T-helper 1 cell (primary cell): ENCODE measurements around the gene HIP1R.

Experiments used
- DNase-seq, 5 donors: peaks; one replicate each; pipeline ENCODE4 v3.0.0-alpha.2; 2012 to 2020

Gene HIP1R

DNA sequence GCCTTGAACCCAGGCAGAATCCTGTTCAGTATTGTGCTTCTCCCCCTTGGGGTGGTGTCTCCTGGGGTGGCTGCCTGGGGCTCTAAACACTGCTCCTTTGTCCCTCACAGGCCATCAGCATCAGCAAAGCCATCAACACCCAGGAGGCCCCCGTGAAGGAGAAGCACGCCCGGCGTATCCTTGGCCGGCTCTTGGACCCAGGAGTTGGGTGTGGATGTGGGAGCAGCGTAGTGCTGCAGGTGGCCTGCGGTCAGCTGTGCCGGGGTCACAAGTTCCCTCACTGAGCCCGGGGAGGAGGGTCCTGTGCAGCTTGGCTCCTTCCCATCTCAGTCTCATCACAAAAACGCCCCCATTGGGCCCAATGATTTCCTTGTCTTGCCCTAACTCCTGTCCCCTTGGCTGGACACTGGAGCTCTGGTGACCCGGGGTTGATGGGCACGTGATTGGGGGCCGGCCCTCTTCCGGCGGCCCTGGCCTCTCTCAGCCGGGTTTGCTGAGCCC is 12.7 kb downstream of the HIP1R start:
- DNase-seq: no peak

- no peak for DNase-seq
These were observed 13.5 kb downstream of the HIP1R start for GRCh38 chr12:122848471-122849351.

GRCh38 chr12:122849352-122850047 is 14.2 kb downstream of the HIP1R start:
- DNase-seq: no peak

- DNase-seq: no peak
These were observed 14.8 kb downstream of the HIP1R start for GRCh38 chr12:122850048-122850445.

DNA sequence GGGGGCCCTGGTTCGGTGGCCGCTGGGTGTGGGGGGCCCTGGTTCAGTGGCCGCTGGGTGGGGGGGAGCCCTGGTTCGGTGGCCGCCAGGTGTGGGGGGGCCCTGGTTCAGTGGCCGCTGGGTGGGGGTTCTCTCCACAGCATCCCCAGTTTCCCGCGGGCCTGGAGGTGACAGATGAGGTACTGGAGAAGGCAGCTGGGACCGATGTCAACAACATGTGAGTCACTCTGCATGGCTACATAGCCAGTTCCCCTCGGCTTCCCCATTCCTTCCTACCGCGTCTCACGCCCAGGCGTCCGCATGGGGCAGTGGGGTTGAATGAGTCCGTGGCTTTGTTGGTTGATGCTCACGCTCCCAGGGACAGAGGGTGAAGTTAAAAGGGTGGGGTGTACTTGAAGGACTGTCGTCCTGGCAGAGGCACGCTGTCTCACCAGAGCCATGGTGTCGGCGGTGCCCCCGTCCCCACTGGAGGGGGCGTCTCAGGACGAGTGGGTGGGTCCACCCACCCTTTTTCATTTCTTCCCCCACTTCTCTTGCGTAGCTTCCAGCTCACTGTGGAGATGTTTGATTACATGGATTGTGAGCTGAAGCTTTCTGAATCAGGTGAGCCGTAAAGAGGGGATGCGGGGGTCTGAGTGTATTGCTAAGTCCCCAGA is 15.6 kb downstream of the HIP1R start:
- no peak for DNase-seq

- no peak for DNase-seq
These were observed 16.6 kb downstream of the HIP1R start for GRCh38 chr12:122851820-122852219.

DNA sequence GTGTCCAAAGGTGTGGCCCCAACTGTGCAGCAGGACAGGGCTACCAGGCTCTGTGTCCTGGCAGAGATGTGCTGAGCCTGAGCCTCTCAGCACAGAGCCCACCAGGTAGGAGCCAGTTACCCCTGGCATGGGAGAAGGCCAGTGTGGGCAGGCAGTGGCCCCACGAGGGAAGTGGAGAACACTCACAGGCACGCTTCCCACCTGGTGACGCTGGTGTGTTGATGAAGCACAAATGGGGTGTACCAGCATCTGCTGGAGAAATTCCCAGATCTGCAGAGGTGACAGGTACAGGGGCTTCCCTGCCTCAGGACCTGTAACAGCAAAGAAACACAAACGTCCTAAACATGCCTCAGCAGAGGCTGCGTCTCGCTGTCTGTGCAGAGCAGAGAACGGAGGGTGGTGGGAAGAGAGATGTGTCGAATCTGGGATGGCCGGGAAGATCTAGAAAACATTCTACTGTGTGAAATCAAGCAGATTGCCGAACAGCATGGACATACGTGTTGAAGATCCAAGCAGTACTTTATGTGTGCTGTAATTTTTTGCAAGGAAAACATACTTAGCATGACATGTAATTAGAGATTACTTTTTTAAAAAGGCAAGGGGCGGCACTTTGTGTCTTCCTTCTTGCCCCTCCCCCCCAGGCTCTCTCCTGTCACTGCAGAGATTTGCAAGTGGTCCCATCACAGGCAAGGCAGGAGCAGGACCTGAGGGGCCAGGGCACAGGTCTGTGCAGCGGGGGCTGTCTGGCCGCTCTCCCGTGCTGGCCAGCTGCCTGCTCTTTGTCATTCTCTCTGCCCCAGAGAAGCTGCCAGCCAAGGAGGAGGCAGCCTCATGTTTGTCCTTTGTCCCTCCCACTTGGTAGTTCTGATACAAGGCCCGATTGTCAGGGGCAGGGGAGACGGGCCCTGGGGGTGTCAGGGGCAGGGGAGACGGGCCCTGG is 17.3 kb downstream of the HIP1R start:
- no peak for DNase-seq

DNA sequence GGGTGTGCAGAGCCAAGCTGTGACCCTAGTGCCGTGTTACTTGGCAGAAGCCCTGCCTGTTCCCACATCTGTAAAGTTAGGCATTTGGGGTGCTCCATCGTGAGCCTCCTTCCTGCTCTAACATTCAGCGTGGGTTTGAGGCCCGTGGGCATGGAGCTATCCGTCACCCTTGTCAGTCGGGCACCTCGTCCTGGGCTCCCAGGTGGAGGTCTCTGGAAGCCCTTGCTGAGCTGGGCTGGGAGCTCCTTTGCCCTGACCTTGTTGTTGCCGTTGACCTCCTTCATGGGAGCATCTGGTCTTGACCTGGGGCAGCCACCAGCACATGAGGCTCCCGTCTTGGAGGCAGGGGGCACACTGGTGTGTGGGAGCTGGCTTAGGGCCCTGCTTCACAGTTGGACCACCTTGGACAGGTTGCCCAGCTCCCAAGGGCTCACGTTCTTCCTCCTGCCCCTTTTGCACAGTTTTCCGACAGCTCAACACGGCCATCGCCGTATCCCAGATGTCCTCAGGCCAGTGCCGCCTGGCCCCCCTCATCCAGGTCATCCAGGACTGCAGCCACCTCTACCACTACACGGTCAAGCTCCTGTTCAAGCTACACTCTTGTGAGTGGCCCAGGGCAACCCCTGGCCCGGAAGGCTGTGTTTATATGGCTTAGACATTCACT is 18.5 kb downstream of the HIP1R start:
- no peak for DNase-seq

DNA sequence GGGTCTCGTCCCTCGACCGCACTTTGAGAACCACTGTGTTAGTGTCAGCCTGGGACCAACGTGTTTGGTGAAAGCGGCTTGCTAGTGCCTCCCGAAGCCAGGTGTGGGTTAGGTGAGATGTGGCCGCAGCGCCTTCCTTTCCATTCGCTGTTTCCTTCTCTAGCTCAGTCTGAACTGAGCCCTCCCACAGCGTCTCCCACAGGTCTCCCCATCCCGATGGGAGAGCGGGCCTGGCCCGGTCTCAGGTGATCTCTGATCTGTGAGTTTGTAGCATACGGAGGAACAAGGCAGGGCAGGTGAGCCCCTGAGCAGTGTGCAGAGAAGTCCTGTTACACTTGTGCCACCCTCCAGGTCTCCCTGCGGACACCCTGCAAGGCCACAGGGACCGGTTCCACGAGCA is 19.3 kb downstream of the HIP1R start:
- DNase-seq: no peak

DNA sequence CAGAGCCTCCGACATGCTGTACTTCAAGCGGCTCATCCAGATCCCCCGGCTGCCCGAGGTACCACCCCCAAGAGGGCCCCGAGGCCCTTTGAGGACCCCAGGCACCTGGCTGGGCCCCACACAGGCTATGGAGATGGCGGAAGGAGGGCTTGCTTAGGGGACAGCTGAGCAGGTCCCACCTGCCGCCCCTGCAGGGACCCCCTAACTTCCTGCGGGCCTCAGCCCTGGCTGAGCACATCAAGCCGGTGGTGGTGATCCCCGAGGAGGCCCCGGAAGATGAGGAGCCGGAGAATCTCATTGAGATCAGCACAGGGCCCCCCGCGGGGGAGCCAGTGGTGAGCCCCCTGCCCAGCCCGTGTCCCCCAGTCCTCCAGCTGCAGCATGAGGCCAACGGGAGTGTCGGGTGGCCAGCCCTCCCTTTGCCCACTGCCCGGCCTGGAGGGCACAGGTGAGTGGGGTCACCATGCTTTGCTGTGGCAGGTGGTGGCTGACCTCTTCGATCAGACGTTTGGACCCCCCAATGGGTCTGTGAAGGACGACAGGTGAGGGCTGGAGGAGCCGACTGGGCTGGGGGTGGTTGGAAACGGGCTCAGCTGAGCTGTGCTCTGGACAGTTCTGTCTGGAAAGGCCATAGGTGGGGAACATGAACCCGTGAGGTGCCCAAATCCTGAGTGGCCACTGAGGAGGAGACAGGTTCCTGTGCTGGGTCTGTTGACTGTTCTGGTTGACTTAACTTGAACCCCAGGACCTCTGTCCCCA is 20.0 kb downstream of the HIP1R start:
- no peak for DNase-seq

DNA sequence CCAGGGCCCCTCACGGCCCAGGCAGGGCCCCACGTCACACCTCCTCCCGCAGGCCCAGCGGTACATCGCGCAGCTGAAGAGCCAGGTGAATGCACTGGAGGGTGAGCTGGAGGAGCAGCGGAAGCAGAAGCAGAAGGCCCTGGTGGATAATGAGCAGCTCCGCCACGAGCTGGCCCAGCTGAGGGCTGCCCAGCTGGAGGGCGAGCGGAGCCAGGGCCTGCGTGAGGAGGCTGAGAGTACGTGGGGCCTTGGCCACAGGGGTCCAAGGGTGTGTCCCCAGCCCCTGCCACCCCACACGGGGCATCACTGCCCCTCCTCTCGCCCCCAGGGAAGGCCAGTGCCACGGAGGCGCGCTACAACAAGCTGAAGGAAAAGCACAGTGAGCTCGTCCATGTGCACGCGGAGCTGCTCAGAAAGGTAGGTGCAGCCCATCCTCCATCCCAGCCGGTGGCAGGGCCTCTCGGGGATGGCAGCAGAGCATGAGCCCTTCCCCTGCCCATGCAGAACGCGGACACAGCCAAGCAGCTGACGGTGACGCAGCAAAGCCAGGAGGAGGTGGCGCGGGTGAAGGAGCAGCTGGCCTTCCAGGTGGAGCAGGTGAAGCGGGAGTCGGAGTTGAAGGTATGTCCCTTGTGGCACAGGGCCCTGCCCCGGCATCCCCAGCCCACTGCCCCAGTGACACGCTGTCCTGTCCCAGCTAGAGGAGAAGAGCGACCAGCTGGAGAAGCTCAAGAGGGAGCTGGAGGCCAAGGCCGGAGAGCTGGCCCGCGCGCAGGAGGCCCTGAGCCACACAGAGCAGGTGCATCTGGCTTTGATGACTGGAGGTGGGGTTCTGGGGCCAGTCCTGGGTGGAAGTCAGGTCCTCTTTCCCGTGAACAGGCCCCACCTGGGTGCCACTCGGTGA is 20.9 kb downstream of the HIP1R start:
- DNase-seq: no peak

DNA sequence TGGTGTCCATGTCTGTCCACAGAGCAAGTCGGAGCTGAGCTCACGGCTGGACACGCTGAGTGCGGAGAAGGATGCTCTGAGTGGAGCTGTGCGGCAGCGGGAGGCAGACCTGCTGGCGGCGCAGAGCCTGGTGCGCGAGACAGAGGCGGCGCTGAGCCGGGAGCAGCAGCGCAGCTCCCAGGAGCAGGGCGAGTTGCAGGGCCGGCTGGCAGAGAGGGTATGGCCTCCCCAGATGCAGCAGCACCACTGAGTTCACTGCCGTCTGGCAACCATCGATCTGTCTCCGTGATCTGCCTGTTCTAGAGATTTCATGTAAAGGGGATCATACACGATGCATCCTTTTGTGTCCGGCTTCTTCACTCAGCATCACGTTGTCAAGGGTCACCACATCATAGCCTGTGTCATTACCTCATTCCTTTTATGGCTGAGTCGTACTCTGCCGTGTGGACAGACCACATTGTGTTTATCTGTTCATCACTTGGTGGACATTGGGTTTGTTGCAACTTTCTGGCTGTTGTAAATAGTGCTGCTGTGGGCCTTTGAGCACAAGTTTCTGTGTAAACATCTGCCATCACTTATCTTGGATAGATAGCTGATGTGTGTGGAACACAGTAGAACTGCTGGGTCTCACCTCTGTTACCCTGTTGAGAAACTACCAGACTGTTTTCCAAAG is 21.9 kb downstream of the HIP1R start:
- no peak for DNase-seq

DNA sequence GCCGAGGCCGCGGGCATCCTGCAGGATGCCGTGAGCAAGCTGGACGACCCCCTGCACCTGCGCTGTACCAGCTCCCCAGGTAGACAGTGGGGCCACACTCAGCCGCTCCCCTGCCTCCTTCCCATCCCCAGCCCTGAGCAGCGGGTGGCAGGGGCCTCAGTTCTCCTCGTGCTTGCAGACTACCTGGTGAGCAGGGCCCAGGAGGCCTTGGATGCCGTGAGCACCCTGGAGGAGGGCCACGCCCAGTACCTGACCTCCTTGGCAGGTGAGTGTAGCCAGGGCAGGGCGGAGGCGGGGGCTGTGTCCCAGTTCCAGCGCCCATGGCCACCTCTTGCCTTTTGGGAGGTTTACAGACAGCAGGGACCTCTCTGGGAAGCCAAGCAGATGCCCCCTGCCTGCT is 22.9 kb downstream of the HIP1R start:
- no peak for DNase-seq

DNA sequence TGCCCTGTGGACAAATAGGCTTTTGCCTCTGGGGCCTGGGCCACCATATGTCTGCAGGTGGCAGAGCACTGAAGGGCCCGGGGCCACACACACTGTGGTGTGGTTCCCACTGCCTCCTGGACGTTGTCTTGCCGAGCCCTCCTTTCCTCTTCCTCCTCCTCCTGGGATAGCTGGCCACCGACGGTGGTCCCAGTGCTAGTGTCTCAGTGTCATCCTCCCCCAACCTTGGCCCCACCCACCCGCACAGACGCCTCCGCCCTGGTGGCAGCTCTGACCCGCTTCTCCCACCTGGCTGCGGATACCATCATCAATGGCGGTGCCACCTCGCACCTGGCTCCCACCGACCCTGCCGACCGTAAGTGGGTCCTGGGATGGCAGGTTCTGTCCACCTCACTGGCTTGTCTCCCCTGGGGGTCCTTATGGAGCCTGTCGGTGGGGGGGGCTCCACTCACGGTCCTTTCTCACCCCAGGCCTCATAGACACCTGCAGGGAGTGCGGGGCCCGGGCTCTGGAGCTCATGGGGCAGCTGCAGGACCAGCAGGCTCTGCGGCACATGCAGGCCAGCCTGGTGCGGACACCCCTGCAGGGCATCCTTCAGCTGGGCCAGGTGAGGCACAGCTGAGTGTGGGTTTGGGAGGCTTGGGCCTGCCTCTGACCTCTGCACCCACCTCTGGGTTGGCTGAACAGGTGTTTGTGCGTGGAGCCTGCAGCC is 23.5 kb downstream of the HIP1R start:
- no peak for DNase-seq

DNA sequence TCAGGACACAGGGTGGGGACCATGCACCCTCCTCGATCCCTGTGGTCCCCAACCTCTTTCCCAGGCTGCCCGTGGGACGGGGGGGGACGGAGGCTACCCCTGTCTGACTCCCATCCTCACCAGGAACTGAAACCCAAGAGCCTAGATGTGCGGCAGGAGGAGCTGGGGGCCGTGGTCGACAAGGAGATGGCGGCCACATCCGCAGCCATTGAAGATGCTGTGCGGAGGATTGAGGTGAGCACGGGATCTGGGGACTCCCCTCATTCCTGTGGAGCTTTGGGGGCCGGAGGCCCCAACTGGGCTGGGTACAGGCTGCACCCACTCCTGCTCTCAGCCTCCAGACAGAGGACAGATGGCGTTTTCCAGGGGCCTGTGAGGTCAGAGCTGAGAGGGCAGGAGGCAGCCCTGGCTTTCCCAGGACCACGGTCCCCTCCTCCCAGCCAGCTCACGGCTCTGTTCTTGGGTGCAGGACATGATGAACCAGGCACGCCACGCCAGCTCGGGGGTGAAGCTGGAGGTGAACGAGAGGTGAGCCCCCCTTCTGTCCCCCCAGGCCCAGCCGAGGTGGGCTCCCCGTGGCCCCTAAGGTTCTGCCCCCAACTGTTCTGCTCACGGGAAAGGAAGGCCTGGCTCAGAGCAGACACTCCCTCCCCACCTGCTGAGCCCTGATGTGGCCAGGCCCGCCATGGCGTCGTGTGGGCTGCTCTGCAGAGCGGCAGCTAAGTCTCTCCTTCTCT is 24.2 kb downstream of the HIP1R start:
- no peak for DNase-seq

DNA sequence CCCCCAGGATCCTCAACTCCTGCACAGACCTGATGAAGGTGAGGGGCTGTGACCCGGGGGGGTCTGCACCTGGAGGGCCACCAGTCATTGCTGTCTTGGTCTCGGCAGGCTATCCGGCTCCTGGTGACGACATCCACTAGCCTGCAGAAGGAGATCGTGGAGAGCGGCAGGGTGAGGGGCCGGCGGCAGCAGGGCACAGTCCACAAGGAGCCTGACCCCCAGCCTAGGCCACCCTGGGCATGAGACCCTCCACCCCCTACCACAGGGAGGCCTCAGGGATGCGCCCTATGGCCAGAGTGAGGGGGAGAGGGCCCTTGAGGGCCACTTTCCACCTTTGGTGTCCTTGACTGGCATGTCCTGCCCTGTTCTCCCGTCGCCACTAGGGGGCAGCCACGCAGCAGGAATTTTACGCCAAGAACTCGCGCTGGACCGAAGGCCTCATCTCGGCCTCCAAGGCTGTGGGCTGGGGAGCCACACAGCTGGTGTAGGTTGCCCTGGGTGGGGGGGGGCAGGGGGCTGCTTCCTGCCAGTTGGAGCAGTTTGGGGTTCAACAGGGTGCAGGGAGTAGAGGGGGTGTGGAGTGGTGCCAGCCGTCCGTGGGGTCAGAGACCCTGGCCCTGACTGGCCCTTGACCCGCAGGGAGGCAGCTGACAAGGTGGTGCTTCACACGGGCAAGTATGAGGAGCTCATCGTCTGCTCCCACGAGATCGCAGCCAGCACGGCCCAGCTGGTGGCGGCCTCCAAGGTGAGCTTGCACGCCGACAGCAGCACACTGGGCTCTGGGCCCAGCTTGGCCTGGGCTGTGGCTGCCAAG is 25.0 kb downstream of the HIP1R start:
- DNase-seq: peak; percentile 58 to 78 (median 71)
